Measurements from ENCODE around the gene THADA.

The THADA gene

DNA sequence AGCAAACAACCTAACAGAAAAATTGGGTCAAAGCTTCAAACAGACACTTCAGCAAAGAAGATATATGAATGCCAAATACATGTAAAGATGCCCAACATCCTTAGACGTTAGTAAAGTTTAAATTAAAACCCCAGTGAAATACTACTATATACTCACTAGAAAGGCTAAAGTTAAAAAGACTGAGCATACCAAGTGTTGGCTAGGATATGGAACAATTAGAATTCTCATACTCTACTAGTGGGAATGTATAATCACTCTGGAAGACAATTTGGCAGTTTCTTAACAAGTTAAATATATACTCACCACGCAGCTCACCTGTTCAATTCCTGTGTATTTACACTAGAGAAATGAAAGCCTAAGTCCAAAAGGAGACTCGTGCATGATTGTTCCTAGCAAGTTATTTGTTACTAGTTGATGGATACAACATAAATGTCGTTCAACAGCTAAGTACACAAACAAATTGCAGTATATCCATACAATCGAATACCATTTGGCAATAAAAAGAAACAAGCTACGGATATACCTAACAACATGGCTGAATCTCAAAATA, 185.7 kb downstream of the THADA start:
- Histone ChIP-seq H3K27ac (ENCODE audit: low read depth, low read length) (no peak overlapping the region), H3K4me2 (ENCODE audit: low read length) (no peak overlapping the region), H3K9me3 (ENCODE audit: control insufficient read depth, insufficient read depth, low read length) (no peaks in the 10 kb centered on the region), H3K27me3 (ENCODE audit: control insufficient read depth, low read length) (no peaks in the 10 kb centered on the region), H3K9me2 (replicated peaks; ENCODE audit: control insufficient read depth, low read length) (no peaks in the 10 kb centered on the region), H3K79me2 (ENCODE audit: control insufficient read depth, low read length) (no peaks in the 10 kb centered on the region), H3K4me1 (ENCODE audit: control insufficient read depth, low read length) (peaks cover 17% of the 10 kb centered on the region), H3K36me3 (ENCODE audit: control insufficient read depth, low read length) (peaks cover 7% of the 10 kb centered on the region), H4K20me1 (ENCODE audit: control insufficient read depth, insufficient read depth, low read depth, low read length) (no peaks in the 10 kb centered on the region), H3K4me3 (ENCODE audit: low read length) (no peak overlapping the region), H3F3A (ENCODE audit: control insufficient read depth, insufficient read depth) (no peaks in the 10 kb centered on the region)
- TF ChIP-seq, protein P1, sequence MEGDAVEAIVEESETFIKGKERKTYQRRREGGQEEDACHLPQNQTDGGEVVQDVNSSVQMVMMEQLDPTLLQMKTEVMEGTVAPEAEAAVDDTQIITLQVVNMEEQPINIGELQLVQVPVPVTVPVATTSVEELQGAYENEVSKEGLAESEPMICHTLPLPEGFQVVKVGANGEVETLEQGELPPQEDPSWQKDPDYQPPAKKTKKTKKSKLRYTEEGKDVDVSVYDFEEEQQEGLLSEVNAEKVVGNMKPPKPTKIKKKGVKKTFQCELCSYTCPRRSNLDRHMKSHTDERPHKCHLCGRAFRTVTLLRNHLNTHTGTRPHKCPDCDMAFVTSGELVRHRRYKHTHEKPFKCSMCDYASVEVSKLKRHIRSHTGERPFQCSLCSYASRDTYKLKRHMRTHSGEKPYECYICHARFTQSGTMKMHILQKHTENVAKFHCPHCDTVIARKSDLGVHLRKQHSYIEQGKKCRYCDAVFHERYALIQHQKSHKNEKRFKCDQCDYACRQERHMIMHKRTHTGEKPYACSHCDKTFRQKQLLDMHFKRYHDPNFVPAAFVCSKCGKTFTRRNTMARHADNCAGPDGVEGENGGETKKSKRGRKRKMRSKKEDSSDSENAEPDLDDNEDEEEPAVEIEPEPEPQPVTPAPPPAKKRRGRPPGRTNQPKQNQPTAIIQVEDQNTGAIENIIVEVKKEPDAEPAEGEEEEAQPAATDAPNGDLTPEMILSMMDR (IDR thresholded peaks at IDR 0.05; ENCODE audit: low read depth, low read length, poor library complexity, severe bottlenecking): no peak
- no peak for TF ChIP-seq EZH2phosphoT487 (IDR thresholded peaks at IDR 0.05; ENCODE audit: borderline replicate concordance, low read length)

DNA sequence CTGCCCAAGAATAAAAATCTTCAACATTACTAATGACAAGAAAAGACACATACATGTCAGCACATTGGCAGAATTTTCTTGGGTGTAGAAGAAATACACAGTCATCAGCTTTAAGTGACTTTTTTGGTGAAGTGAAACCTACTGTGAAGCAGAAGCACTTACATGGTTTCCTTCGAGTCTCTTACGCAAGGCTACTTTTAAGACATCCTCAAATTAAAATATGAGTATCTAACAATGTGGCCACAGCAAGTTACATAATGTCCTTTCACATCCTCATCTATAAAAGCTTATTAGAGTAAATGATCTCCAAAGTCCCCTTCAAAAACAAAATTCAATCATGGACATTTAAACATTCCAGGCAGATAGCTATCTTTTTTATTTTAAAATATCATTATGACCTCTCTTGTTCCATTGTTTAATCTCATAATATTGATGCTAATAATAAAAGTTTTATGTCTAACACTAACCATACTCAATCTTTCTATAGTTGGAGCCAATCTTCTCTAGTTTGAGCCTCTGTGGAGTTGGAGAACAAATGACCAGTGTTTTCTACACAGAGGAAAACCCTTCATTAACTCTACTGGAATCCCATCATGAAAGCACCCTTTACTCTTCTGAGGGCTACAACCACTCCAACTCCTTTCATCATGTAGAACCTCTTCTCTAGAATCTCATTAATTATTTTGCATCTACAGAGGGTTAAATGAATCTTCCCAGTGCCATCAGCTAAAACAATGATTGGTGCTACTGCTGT, 187.3 kb downstream of the THADA start:
- H3K79me2 ChIP-seq (ENCODE audit: control insufficient read depth, low read length): no peaks in the 10 kb centered on the region
- no peaks in the 10 kb centered on the region for H3K27me3 ChIP-seq (ENCODE audit: control insufficient read depth, low read length)
- no peak overlapping the region for H3K4me2 ChIP-seq (ENCODE audit: low read length)
- H4K20me1 ChIP-seq (ENCODE audit: control insufficient read depth, insufficient read depth, low read depth, low read length): no peaks in the 10 kb centered on the region
- no peak overlapping the region for H3K27ac ChIP-seq (ENCODE audit: low read depth, low read length)
- TF ChIP-seq, protein P1 (IDR thresholded peaks at IDR 0.05; ENCODE audit: low read depth, low read length, poor library complexity, severe bottlenecking): no peak
- no peak for TF ChIP-seq EZH2phosphoT487 (IDR thresholded peaks at IDR 0.05; ENCODE audit: borderline replicate concordance, low read length)
- H3K36me3 ChIP-seq (ENCODE audit: control insufficient read depth, low read length): no peaks in the 10 kb centered on the region
- H3K9me2 ChIP-seq (replicated peaks; ENCODE audit: control insufficient read depth, low read length): no peaks in the 10 kb centered on the region
- H3F3A ChIP-seq (ENCODE audit: control insufficient read depth, insufficient read depth): no peaks in the 10 kb centered on the region
- peaks cover 31% of the 10 kb centered on the region for H3K4me1 ChIP-seq (ENCODE audit: control insufficient read depth, low read length)
- no peak overlapping the region for H3K4me3 ChIP-seq (ENCODE audit: low read length)
- H3K9me3 ChIP-seq (ENCODE audit: control insufficient read depth, insufficient read depth, low read length): no peaks in the 10 kb centered on the region

DNA sequence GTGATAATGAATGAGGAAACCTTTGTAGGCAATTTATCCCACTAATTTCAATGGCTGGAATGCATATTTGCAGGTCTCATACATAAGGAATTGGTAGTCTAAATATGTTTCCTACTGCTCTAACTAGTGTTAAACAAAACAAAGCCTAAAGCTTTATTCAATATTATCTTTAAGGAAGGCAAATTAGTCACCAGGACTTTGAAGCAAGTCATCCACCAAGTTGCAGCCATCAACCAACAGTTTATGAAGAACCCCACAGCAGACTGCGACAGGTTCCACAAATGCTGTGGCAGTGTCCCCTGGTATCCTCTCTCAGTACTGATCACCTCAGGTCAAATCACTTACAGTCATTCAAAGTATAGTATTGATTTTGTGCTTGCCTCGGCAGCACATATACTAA, 187.9 kb downstream of the THADA start:
- TF ChIP-seq, protein P1 (IDR thresholded peaks at IDR 0.05; ENCODE audit: low read depth, low read length, poor library complexity, severe bottlenecking): no peak
- no peak for TF ChIP-seq EZH2phosphoT487 (IDR thresholded peaks at IDR 0.05; ENCODE audit: borderline replicate concordance, low read length)

More for the DNA sequence above, 187.9 kb downstream of the THADA start:
- no peaks in the 10 kb centered on the region for H4K20me1 ChIP-seq (ENCODE audit: control insufficient read depth, insufficient read depth, low read depth, low read length)
- no peaks in the 10 kb centered on the region for H3K79me2 ChIP-seq (ENCODE audit: control insufficient read depth, low read length)
- no peaks in the 10 kb centered on the region for H3K9me3 ChIP-seq (ENCODE audit: control insufficient read depth, insufficient read depth, low read length)
- no peaks in the 10 kb centered on the region for H3K9me2 ChIP-seq (replicated peaks; ENCODE audit: control insufficient read depth, low read length)
- H3K4me3 ChIP-seq (ENCODE audit: low read length): no peak overlapping the region
- no peaks in the 10 kb centered on the region for H3K36me3 ChIP-seq (ENCODE audit: control insufficient read depth, low read length)
- H3K4me2 ChIP-seq (ENCODE audit: low read length): no peak overlapping the region
- peaks cover 38% of the 10 kb centered on the region for H3K4me1 ChIP-seq (ENCODE audit: control insufficient read depth, low read length)
- H3K27ac ChIP-seq (ENCODE audit: low read depth, low read length): no peak overlapping the region
- no peaks in the 10 kb centered on the region for H3K27me3 ChIP-seq (ENCODE audit: control insufficient read depth, low read length)
- no peaks in the 10 kb centered on the region for H3F3A ChIP-seq (ENCODE audit: control insufficient read depth, insufficient read depth)

Data from DOHH2 (cell line).